Mesenteric fat pad (tissue), 1 donor: ENCODE results near the gene GRID2. TPM values are rescaled to one million over a fixed set of nuclear protein-coding genes. Genes with fewer than 3 reads are reported as not detected.
"Not testable (repeated sequence)": the region's sequence is repeated elsewhere in the genome, so short reads cannot be mapped to it uniquely, and the experiment has no call there.

Experiments used
- DNase-seq: peaks from one replicate; pipeline ENCODE4 v3.0.0-alpha.2; 2020; ENCODE audit warnings: low spot score
- total RNA-seq: library from RNA; stranded (reverse); fragmentation: NEBNext Ultra II Directional; extraction: Animal tissue kit (Norgen Biotek cat#: 25700); gene quantifications from one replicate; pipeline ENCODE4 v1.2.1, GENCODE V29; 2021
- donor health status: DM: yes; HTN: yes; CAD: no.

The GRID2 gene
- total RNA-seq, 1 donor from 2014 or later: not detected

DNA sequence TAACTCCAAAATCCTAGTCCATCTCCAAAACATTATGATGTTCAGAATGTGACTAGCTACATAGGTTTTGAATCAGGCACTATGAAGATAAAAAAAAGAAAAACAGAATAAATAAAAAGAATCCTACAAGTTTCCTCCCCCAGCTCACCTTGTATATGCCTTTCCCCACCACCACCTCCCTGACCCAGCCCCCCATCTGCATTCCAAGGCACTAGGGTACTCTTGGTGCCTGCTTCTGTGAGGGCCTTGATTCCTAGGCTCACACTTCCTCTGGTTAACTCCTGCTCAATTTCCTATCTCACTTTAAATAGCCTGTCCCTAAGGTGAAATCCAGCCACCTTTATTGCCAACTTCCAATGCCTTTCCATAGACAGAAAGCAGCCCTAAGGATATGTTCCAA is 1346.1 kb downstream of the GRID2 start:
- DNase-seq: no peak

DNA sequence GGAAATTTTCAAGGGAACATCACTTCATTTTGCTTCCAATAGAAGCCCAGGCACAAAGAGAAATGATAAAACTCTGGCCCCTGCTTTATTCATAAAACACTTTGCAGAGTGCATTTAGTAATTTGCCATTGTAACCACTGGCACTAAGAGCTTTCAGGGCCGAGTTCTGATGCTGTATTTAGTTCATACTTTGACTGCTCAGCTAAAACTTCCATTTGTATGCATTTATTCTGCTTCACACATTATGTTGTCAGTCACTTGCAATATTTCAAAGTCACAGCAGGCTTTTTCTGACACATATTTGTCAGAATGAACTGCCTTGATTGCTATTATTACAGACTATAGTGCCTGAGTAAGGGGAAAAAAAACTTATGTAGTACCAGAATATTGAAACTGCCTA is 1350.4 kb downstream of the GRID2 start:
- no peak for DNase-seq

DNA sequence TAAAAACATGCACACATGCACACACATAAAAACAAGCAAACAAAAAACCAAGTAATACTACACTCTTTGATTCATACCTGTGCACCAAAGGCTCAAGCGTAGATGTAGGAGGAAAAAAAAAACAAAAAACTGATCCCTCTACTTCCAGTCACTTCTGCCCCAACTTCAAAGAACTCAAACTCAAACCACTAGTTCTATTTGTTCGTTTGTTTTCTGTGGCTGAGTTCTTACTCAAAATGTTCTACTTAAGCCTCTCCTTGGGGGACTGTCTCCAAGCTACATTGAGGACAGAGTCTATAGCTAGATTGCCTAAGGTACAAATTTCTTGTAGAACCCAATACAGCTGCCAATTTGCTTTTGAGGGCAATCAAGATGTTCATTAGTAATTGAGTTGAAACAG is 1353.8 kb downstream of the GRID2 start:
- DNase-seq: no peak

DNA sequence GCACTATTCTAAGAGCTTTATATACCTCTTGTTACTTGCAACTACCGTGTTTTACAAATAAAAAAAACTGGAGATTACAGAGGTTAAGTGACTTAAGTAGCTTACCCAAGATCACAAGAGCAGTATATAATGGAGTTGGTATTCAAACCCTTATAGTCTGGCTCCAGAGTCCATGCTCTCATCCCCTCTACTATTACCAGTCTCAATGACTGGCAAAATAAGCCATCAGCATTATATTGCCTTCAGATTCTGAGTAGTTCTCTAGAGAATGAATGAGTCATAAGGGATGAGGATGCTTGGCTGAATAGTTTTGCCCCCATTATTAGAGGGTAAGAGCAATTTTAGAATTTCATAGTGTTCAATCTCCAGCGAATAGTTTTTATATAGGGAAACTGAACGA is 1354.7 kb downstream of the GRID2 start:
- no peak for DNase-seq

DNA sequence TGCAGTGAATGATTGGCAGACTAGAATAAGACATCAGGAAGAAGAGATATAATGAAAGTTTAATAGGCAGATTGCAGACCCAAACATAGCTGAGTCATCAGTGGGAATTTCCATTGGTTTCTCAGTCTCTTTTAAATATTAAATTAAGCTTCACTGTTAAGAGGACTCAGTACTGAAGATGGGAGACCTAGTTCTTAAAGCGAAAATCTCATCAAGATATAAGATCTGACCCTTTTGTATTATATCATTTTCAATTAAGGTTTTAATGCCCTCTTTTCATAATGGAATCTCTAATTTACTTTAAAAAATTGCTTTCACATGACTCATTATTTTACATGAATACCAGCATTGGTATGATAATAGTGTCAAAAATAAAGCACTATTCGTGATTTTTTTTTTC is 1355.9 kb downstream of the GRID2 start:
- no peak for DNase-seq

DNA sequence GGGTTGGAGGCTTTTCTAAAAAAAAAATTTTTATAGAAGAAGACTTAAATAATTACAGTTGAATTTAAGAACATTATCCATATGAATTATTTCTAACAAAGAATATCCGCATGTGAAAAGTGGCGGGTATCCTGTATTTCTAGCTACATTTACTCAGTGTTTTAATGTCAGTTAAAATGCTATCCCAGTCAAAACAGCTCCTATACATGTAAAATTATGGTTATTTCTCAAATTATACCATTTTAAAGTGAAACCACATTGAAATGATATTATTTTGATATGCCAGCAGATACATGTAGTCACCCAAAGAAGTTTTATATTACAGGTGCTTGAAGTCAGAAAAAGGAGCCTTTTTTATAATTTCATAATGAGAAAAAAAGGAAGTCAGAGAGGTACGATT is 1356.3 kb downstream of the GRID2 start:
- DNase-seq: no peak

DNA sequence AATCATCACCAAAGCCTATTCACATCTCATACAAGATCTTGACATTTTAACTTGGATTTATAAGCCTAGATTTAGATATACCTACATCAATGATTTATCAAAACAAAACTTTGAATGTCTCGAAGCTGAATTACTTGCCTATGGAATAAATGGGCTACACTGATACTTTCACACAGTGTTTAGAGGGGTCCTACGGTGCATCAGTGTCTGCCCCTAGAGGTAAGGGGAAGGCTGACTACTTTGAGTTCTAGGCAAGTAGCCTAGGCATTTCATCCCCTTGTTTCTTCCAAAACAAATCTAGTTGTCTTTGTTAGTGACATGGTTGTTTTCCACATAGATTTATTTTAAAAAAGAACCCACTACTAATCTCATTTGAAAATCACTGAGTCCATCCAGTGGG is 1366.7 kb downstream of the GRID2 start:
- no peak for DNase-seq

DNA sequence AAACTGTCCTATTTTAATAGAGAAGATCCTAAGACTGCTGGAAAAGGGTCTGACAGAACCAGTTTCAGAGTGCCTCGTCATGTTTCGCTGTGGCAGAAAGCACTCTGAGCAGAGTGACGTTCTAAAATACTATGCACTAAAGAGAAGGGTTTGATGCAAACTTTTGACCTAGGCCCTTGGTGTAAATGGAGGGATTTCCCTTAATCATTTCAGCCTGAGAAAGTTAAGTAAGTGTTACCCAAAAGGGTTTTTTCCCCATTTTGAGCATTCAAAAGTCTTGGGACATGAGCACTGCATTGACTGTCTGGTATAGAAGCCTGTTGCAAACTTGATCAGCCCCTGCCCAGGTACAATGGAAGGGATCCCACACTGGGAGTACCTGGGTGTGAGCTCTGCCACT is 1367.3 kb downstream of the GRID2 start:
- DNase-seq: no peak

DNA sequence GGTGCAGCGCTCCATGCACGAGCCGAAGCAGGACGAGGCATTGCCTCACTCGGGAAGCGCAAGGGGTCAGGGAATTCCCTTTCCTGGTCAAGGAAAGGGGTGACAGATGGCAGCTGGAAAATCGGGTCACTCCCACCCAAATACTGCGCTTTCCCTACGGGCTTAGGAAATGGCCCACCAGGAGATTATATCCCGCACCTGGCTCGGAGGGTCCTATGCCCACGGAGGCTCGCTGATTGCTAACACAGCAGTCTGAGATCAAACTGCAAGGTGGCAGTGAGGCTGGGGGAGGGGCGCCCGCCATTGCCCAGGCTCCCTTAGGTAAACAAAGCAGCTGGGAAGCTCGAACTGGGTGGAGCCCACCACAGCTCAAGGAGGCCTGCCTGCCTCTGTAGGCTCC is 1373.2 kb downstream of the GRID2 start:
- DNase-seq: not testable (repeated sequence)

DNA sequence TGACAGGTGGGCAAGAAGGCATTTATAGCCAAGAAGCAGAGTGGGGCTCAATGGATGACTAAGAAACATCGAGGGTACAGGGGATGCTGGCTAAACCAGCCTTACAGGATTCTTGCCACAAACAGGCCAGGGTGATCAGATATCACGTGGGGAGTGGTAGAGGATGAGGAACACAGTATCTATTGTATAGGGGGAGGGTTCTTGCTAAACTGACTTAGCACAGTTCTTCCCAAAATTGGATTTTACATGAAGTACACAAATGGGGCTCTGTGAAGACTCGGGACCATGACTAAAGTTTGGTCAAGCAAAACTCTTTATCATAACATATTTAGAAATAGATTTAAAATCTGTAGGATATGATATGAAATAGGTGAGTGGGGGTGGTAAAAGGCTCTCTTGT is 1380.8 kb downstream of the GRID2 start:
- DNase-seq: no peak

DNA sequence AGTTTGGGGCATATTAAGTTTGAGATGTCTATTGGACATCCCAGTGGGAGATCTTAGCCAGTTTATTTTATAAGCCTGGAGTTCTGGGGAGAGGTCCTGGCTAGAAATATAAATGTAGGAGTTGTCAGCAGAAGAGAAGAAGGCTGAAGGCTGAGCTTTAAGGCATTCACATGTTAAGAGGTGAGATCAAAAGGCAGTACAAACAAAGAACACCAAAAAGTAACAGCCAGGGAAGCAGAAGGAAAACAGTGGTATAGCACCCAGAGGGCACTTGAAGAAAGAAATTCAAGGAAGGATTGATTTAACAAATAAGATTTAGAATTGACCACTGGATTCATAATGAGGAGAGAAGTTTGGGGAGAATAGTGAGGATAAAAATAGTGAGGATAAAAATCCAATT is 1383.5 kb downstream of the GRID2 start:
- DNase-seq: no peak

DNA sequence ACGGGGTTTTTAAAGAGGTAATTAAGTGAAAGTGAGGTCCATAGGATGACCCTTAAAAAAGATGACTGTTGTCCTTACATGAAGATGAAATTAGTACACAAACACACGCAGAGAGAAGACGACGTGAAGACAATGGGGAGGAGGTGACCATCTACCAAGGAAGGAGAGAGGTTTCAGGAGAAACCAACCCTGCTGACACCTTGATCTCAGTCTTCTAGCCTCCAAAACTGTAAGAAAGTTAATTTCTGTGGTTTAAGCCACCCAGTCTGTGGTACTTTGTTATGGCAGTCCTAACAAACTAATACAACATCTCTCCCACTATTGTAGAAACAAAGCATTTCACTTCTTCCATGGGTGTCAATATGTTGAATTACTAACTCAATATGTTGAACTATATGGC is 1385.2 kb downstream of the GRID2 start:
- DNase-seq: no peak

DNA sequence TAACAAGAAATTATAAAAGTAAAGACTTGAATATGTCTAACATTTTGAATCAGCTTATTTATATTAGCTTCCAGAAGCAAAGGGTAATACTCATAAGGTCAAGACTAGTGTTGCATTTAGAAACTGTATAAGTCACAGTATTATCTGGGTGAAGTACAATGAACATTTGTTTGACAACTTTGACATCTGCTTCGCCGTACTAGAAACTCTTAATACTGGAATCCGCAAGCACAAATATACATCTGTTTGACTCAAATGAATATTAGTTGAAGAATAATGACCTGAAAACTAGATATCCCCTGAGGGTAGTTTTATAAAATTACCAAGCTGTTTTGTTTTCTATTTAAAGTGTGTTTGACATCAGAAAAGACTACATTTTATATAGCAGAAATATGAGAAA is 1389.4 kb downstream of the GRID2 start:
- no peak for DNase-seq

DNA sequence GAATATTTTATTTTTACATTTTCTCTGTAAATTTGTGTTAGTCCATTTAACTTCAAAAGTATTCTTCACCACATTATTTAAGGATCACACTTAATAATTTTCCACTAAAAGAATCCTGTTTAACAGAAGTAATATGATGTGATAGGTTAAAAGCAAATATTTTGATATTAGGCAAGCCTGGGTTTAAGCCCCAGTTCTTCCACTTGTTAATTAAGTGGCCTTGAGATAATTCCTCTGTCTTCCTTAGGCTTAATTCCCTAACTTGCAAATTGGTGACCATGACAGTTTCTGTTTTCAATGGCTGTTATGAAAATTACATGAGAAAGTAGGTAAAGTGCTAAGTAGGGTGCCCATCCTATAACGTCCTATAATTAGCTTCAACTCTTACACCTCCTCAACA is 1394.9 kb downstream of the GRID2 start:
- DNase-seq: no peak

DNA sequence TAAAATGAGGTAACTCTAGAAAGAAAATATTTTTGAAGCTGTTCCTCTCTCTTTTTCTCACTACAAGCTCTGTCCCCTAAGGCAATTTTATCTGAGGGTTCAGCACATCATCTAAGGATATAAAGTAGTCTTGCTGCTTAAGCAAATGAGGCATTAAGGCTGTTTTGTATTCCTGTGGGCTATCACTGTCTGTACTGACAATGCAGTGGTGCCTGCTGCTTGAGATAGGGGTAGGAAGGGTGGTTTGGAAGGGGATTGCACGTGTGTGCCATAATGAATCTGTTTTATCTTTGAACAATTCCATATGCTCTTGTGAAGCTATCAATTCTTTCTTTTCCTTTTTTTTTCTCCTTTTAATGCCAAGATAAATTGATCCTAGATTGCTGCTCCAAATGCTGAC is 1396.8 kb downstream of the GRID2 start:
- DNase-seq: no peak

DNA sequence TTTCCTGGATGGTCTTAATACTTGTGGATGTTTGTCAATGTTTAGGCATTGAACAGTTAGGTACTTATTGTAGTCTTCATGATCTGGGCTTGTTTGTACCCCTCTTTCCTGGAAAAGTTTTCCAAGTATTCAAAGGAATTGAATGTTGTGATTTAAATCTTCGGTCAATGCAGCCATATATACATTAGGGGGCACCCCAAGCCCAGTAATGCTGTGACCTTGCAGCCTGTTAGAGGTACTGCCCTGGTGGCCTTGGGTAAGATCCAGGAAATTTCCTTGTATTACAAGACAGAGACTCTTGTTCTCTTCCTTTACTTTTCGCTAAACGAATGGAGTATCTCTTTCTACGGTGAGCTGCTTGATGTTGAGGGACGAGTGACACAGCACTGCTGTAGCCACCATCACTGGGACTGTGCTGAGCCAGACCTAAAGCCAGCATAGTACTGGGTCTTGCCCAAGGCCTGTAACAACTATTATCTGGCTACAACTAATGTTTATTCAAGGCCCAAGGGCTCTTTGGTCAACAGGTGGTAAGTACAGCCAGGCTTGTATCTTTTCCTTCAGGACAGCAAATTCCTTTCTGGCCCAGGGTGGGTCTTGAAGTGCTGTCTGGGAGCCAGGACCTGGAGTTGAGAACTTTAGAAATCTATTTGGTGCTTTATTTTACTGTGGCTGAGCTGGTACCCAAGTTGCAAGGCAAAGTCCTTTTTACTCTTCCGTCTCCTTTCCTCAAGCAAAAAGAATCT is 1406.5 kb downstream of the GRID2 start:
- no peak for DNase-seq

DNA sequence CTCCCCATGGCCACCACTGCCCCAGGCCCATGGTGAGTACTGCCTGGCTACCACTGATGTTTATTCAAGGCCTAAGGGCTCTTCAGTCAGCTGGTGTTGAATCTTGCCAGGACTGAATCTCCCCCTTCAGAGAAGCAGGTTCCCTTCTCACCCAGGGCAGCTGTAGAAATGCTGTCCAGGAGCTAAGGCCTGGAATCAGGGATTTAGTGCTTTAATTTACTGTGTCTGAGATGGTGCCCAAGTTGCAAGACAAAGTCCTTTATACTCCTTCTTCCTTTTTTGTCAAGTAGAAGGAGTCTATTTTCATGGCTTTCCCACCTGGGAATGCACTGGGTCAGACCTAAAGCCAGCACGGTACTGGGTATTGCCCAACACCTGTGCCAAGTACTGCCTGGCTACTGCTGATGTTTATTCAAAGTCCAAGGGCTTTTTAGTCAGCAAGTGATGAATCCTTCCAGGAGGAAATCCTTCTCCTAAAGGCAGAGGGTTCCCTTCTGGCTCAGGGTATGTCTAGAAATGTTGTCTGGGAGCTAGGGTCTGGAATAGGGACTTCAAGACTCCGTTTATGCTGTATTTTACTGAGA is 1407.2 kb downstream of the GRID2 start:
- DNase-seq: no peak

DNA sequence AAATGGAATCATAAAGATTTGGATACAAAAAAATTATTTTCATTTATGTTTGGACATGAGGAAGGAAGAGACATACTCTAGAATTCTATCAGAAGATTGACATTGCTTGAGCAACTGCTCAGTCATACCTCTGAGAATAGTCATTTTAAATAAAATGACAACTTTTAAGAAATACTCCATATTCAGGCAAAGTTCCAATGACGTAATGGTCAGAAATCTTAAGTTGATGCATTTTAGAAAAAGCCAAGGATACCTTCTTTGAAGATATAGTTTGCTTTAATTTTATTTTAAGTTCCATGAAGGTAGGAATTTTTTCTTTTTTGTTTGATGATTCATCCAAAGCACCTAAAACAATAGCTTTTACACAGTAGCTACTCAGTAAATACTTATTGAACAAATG is 1414.5 kb downstream of the GRID2 start:
- DNase-seq: no peak

DNA sequence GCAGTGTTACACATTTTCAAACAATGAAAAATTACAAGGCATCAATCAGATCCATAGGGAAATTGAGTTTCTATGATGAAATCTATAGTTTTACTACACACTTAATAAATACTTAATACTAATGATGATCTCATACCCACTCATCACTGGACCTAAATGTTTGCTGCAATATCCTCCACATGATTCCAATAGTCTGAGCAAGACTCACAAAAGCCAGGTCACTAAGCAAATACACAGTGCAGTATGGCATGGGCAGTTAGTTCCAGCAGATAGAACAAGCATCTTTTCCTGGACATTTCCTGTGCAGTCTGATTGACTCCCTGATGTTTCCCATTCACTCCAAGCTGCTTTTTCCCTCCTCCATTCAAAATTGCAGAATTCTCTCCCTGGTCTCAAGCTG is 1415.8 kb downstream of the GRID2 start:
- DNase-seq: no peak

DNA sequence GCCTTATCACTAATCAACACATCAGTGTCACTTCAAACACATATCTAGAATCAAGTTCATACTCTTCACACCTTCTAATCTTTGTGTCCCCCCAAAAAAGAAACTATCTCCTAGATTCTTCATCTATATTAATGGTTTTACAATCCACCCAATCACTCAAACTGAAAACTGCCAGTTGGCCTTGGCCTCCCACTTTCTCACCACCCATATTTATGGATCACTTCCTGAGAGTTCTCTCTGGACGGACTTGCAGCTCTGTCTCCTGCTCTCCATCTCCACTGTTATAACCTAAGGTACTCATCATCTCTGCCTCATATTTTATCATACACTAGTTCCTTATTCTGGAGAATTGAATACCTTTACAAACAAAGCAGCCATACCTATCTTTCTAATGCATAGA is 1418.7 kb downstream of the GRID2 start:
- no peak for DNase-seq

DNA sequence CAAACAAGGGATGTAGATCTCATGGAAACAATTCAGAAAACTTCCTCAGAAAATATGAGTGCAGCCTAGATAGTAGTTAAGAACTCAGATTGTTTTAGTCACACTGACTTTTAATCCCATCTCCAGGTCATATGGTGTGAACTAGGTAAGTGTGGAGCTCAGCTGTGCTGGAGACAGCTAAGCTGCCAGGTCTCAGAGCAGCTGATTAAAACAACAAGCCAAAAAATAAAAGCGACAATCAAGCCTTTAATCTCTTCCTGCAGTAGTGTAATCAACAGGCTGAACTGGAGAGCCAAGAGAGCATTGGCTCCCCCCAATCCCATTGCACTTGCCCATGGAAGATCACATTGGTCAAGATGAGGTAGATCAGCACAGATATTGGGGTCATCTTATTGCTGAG is 1426.5 kb downstream of the GRID2 start:
- no peak for DNase-seq

DNA sequence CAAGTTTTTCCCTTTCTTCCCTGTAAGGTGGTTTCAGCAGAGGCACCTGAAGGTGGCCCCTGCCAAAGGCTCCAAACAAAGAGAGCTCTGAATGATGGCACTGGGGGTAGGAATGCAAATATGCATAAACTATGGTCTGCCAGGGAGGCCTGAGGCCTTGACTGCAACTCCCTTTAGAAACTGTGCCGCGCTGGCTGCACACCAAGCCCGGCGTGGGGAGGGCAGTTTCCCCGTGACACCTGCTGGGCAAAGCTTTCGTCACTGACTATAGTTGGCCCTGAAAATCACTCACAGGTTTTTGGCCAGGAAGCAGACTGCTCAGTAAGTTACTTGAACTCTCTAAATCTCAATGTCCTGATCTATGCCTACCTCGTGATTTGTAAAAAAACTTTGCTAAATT is 1427.0 kb downstream of the GRID2 start:
- no peak for DNase-seq

DNA sequence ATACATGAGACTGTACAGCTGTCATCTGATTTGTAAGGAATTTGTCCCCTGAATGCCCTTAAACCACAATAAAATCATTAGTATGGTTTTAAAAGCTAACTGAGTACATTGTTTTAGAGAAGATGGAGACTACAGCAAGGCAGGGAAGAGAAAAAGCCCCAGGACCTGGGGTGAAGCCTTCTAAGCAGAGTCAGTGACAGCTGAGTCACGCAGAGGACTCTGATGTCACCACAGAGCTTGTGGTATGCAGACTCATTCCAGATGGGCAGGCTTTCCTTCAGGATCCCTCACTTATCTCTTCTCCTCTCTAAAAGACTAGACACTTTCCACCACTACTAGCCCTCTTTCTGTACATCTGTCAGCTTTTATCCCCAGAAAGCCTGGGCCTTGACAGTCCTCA is 1427.7 kb downstream of the GRID2 start:
- DNase-seq: no peak

DNA sequence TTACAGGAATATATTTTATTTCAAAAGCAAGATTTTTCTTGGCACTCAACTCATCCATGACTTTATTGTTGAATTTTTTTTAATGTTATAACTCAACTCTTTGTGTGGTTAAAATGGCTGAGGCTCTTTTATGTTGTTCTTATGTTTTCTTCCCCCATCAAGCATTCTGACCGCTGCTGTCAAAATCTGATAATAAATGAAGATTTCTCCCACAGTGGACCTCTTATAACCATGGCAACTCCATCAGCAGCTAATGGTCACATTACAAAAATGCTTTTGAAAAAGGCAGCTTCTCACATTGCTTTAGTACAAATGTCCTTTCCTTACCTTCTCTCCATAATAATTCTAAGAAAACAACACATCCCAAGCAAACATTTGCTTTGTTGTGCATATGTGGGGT is 1428.7 kb downstream of the GRID2 start:
- no peak for DNase-seq
